ENCODE measurements around the gene AMACR.

AMACR gene

DNA sequence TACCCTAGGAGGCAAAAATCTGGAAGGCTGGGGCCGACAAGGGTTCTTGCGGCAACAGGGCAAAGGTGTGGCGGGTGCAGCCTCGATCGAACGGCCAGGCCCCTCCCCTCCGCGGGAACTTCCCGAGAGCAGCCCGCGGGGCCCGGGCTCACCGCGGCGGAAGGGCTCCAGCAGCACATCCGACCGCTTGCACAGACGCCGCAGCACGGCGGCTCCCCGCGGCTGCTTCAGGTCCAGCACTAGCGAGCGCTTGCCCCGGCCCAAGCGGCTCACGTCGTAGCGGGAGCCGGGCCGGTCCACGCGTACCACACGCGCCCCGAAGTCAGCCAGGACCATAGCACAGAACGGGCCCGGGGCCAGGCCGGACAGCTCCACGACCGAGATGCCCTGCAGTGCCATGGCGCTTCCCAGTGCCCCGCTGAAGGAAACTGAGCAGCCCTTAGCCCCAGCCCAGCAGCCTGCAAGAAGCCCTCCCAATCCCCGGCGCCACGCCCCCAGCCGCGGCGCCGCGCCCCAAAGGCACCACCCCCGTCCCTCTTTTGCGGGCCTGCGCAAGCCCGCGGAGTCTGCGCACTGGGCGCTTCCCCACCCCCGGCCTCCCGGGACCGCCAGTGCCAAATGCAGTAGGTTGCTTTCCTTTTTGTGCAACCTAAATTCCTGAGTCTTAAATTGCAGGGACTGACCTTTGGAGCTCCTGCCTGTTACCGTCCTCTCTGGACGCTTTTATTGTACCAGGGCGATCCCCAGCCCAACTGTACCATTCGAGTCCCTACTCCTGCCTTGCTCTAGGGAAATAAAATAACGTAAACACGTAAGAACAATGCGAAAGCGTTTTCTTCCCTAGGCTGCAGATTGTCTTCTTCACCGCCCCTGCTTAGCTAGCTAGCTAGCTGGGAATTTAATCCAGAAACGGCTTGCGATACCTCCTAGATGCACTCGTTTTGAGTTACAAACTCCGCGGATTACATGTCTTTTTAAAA is at the start of gene AMACR:
Gene AMACR (minus strand): TSS at position 430 of the 980 bp plus-strand sequence. CDS start 31 bp downstream, at position 399.
- DNase-seq = peak; percentile 84

DNA sequence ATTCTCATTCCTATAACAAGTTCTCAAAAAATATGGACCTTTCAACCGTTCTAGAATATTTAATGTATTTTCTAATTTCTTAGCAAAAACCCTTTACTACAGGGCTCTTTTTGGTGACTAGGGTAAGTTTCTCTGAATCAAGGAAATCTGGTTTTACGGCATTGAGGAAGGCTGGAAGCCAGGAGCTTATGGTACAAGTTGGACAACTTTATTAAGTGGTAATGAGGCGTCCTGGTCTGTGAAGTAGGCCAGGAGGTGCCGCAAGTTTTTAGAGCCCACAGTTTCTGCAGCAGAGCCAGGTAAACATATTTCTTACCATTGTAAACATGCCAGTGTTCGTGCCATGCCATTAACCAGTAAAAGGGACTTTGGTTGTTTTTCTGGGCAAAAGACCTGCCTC is 49.7 kb upstream of the AMACR start:
- no peak for DNase-seq

DNA sequence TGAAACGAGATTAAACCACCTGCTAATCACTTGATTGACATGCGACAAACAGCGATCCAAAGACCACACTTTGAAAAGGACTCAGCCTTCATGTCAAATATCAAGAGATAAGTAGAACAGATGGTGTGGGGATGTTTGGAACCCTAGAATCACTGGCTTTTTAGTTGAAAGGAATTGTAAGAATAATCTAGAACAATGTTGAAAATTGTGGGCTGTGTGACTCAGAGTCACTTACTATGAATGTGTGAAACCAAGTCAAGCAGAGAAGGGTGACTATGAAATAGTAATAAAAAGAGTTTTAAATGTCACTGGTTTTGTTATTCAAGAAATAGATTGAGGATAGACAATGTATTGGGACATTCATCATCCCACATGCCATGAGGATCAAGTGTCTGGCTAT is 49.3 kb upstream of the AMACR start:
- DNase-seq = no peak

DNA sequence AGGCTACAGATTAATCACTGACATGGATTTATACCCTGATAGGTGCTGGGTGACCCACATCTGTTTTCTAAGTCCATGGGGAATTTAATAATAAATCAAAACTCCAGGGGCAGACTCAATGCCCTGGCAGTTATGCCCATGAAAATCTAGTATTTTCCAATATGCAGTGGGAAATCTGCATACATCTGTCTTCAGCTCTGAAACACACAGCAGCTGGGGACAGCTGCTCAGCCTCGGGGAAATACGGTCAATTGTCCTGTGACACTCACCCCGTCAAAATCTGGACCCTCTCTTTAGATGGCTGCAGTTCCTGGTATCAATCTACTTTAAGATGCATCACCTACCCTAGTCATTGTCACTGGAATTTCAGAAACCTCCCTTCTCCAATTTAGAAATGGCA is 47.8 kb upstream of the AMACR start:
- no peak for DNase-seq

DNA sequence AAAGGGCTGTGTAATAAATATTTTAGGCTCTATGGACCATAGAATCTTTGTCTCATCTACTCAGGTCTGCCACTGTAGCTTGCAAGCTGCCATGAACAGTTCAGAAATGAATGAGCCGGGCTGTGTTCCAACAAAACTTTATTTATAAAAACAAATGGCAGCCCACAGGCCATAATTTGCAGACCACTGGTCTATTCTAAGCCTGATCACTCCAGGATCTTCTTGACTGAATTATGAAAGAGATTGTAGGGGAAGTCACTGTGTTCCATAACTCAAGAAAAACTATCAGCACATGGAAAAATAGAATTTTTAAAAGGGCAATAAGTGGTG is 46.5 kb upstream of the AMACR start:
- DNase-seq = no peak

DNA sequence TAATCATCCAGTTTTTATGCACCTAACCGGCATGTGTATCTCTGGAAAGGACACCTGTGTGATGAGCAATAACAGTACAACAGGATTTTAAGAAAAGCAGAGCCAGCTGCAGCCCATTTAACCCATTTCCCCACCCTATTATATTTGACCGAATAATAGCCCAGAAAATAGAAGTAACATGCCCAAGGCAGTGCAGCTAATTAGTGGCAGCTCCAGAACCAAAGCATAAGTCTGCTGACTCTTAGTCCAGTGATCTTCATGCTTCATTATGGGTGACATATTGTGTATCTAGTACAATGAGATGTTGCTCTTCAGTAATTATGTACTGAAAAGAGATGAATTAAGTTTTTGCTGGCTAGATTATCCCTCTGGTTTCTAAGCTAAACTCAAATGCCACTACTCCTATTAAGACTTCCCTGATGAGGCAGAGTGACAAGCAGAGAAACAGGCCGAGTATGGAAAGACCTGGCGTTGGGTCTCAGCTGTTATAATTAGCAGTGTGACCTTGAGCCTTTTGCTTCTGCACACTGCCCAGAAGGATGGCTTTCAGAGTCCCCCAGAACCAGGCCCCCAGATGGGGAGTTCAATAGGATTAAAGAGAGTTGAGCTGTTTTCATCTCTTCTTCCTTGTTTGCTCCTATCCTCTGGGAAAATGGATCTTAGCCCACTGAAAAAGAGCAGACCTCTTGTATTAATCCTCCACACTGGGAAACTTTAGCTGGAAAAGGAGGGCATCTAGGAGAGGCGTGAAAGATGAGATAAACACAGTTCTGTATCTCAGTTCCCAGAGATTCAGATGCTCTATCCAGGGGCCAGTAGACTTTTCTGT is 45.9 kb upstream of the AMACR start:
- DNase-seq = peak; percentile 46

DNA sequence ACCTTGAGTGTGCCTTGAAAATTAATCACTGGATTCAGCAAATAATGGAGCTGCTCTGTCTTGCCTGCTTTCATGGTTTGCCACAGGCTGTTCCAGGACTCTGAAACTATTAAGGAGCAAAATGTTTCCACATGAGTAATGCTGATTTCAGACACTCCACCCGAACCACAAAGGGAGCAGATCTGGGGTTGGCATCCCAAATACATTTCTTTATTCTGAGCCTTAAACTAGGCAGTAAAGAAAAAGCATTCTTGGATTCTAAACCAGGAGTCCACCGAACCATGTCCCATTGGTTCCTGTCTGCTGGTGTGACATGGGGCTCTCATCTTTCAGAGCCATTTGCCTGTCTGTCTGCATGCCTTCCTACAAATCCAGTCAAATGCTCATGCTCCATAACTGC is 45.3 kb upstream of the AMACR start:
- DNase-seq = no peak

DNA sequence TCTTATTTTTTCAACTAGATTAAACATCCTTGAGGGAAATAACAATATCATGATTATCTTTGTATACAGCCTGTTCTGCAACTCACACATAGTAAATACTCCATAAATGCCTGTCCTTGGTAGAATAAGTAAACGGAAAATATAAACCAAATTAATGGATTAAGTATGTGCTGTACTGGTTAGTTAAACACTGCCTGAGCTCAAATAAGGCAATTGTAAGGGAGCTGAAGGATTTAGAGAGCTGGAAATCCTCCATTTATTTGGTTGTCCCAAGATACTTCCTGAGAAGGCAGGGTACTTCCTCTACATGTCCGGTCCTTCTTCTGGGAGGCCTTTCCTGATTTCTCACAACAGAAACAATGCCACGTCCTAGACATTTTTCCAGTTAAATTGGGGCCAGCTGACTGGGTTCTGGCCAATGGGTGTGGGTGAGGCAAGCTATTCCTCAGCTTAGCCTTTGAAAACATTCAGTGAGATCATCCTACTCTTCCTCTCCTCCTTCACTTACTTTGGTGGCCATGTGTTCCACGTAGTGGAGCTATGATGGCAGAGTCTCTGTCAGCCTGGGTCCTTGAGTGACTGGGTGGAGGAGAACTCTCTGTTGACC is 43.6 kb upstream of the AMACR start:
- no peak for DNase-seq

DNA sequence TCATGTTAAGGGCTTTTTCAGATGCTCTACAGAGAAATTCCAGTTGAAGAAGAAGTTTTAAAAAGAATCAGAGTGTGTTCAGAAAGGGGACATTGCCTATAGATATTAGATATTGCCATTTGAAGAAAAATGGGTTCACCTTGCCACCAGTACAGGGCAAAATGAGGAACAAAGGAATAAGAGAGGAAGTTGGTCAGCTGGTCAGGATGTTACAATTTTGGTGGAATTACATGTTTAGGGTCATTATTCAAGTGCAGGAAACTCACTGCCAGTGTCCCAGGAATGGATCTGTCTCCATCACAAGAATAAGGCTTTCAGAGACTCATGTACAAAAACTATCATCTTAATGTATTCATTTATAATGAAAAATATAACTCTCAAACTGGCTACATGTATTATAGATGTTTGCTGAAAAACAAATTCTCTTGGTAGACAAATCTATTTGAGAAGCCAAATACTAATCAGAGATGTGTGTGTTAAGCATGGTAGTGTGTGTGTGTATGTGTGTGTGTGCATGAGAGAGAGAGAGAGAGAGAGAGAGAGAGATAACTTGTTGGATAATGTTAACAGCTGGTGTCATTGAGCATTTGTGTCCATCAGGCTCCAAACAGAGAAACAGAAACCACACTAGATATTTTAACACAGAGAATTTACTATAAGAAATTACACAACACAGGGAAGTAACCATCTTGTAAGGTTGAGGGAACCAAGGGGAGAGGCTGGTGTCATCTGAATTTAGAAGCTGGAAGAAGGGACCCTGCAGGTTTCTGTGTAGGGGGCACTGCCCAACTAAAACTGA is 40.1 kb upstream of the AMACR start:
- DNase-seq = no peak

DNA sequence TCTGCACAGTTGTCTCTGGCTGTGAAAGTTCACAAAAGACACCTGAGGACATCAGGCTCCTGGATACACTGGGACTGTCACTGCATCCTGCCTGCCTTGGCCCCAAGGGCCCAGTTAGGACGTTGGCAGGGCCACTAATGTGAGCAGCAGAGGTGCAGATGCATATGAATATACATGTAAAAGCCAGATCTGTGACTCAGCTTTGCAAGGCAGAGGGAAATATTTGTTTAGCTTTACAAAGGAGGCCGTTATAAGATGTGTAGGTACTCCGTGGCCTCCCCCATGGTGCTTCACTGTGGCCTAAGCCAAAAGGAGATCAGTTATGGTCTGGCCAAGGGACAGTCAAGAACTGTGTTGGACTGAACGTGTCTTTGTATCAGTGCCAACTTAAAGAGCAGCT is 39.3 kb upstream of the AMACR start:
- DNase-seq = no peak

DNA sequence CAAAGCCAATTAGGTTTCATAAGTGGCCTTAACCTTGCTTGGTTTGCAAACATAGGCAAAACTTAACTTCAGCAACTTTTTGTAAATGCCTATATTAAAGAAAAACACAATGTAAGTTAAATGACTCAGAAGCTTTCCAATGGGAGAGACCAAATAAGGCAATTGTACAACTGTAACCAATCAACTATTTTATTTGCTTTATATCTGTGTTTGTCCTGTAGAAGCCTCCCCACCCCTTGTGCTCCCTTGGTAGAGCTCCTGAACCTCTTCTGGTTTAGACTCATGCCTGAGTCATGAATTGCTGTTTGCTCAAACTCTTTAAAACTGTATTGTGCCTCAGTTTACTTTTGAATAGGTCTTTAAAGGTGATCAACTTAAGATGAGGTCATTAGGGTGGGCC is 38.1 kb upstream of the AMACR start:
- no peak for DNase-seq

DNA sequence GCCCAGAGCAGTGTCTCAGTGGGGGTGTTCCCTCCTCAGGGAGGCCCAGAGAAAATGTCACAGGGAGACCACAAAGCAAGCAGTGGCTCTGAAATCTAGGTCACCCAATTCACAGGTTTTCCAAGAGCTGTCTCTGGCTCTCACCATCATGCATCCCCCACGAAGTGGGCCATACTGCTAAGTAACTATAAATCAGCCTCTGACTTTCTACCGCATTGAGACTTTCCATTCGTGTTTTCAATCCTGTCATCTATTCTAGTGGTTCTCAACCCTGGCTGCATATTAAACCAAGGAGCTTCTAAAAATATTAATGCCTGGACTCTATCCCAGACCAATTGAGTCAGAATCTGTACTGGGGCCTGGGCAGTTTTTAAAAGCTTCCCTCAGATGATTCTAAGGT is 37.2 kb upstream of the AMACR start:
- DNase-seq = no peak

DNA sequence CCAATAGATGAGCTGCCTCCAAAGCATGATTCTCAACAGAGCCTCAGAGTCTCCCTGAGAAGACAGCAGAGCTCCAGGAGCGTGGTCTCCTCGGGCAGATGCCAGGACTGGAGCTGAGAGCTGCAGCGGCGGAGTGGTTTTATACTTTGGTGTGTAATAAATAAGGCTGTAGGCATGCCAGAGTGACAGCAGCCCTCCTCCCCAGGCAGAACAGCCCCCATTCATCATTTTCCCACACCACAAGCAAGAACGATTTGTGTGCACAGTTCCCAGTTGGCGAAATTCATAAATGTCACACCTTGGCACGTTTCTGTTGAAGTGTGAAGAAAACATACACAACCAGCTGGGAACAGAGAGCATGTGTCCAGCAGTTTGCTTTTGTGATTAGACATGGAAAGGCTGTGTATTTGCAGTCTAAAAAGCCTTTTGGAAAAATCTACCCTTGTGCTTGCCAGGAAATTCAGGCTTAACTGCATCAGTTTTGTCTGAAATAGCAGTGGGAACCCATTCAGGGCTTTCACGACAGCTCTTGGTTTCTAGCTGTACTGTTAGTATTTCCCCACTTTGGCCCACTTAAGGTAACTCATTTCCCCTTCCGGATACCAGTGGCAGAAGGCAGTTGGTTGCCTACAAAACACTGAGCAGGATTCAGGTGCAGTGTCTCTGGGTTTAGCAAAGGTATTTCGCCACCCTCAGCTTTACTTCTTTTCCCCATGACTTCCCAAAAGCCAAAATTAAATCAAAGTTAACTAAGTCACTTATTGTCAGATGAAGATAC is 35.4 kb upstream of the AMACR start, which contains the start of gene C1QTNF3:
Gene C1QTNF3 (minus strand): TSS at position 115 of the 778 bp plus-strand sequence. CDS start 88 bp downstream, at position 27.
- no peak for DNase-seq

DNA sequence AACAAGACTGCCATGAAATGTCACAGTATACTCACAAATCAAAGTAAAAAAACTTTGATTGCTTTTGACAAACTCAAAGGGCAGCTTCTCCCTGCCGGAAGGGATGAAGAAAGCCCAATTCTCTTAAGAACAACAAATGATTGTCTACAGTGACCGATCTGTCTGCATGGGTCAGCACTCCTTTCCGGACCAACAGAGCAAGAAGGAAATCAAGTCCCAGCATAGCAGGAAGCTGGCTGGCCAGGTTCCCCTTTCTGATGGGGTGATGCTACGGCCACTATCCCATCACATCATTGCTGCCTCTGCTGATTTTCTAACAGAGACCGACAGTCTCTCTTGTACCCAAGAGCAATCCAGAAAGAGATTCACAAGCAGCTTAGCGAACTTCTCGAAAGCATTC is 34.5 kb upstream of the AMACR start:
- no peak for DNase-seq

DNA sequence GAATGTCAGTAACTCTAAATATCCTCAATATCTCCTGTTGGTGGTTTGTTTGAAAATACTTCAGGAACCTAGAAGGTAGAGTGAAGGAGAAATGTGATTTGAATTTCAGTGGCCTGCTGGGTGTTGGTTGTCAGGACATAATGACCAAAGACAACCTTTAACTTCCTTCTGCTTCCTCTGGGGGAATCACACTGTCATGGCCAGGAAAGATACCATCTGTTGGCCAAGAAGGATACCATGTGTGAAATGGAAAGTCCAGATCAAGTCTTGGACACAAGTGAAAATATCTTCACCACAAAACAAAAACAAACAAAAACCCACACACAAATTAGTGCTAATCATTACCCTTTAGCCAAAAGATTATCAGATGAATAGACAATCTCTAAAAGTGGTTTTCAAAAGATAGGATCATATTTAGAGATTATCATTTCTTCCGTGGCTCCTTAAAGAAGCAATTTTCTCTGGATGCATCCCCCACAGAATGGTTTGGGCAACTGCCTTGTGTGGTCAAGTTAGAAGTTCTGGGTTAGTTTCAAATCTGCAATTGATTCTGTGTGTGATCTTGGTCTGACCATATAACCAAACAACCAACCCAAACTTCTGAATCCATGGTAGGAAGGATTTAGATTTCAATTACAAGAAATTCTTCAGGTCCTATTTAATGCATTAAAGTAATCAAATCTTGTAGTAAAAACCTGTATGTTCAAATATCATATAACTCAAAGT is 33.6 kb upstream of the AMACR start:
- no peak for DNase-seq

DNA sequence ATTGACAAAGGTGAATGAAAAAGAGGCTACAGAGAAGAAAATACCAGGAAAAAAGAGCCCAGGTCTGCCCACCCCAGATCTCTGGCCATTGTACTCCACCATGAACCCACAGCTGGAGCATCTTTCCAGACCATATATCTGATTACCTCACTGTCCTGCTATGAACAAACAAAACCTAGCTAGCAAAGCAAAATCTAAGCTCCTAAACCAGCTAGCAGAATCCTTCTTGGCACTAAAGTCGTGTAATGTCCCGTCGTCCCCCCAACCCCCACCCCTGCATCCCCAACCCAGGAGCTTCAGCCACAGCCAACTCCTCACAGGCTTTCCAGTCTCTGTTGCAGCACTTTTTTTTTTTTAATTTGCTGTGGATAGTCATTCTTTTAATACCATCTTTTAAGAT is 32.6 kb upstream of the AMACR start:
- DNase-seq = no peak

DNA sequence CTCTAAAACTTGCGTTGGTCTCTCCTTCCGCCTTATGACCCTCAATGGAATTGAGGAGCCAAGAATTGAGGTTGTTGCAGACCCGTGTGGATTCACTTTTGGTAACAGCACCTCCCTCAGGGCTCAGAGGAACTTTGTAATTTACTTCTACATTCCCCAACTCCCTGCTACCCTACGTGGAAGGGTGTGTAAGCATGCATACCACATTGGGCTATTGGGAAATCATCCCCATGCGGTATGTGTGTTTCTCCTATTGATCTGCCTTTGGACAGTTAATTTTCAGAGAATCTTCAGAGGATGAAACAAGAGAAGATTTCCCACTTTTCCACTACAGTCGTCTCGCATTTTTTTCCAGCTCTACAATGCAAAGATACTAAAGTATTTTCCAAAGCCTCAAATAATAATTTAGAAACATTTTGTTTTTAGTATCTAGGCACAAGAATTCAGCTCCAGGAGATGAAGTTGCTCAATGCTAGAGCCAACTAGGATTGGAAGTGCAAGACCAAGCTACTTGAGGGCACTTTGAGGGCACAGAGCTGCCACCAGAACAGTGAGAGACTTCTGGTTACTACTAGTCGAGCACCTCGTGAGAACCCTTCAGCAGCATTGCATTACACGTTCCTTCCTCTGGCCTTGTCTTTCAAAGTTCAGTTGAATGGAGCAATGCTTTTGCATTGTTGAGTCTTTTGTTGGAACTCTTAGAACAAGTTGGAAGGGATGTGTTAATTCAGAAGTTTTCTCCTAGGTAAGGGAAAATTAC is 31.7 kb upstream of the AMACR start:
- DNase-seq = no peak

DNA sequence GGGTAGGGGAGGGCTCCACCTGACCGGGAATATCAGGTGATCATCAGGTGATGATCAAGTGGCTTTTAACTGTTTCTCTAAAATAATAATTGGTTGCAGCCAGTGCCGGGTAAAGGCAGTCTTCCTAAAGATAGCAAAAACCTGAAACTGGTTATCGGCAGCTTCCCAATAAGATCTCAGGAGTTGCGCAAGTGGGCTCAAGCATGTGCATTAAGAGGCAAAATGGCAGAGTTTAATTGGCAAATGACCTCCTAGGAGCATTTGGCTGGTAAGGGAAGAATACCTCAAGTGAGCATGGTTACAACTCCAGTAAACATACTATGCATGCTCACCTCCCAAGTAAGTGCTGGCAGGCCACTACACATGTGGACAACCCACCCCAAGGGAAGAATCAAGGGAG is 31.0 kb upstream of the AMACR start:
- DNase-seq = no peak

DNA sequence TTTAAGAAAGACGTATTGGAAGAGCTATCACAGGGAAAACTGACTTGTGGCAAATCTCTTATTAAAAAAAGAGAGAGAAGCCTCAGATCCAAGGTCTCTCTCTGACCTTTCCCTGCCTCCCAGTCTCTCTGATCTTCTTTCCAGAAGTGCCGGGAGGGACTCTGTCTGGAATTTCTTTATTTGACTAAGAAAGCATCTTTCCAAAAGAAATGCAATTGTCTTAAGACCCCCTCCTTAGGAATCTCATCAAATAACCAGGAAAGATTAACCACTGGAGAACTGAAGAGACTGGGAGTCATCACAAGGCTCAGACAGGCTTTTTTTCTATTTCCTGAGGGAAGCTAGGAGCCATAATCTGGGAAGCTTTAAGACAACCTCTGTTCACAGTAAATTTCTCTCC is 30.5 kb upstream of the AMACR start:
- DNase-seq = no peak

DNA sequence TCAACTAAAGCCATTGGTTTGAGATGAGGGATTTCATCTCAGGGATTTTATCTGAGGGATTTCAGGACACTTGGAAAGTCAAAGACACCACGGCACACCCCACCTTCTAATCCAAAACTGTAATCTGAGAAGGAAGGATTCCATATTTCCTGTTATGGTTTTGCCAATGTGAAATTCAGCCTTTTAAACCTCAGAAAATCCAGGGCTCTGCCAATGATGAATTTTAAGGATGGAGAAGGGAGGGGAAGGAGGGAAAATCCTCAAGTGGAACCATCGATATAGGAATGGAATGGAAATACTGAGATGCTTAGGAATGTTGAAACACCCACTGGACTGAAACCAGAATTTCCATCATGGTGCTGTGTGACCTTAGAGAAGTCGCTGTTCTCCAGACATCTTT is 29.9 kb upstream of the AMACR start:
- no peak for DNase-seq

All from NCI-H524 treated with DMSO at 0.1 percent for 48 hours (cell line).